ENCODE data around the gene LIPA.

- TF ChIP-seq CTCF (conservative IDR thresholded peaks at IDR 0.05; ENCODE audit: low read depth, low read length) (no peak), EZH2 (IDR thresholded peaks at IDR 0.05; ENCODE audit: borderline replicate concordance, low read depth, low read length, poor library complexity, severe bottlenecking) (no peak)
Observed at GRCh38 chr10:89182894-89183293, 68.7 kb downstream of the LIPA start.

All from A673 (cell line).